ENCODE results near the gene ZNF511. TPM values are rescaled to one million over a fixed set of nuclear protein-coding genes. Genes with fewer than 3 reads are reported as not detected.
"Not testable (repeated sequence)": the region's sequence is repeated elsewhere in the genome, so short reads cannot be mapped to it uniquely, and the experiment has no call there.

Gene ZNF511
- total and polyA plus RNA-seq, 10 donors: 26.3 to 50.6 (median 30.5) TPM

- intact Hi-C loops (cut with DNase I; ENCODE audit: low total_unique reads): no loop called here
- DNase-seq: no peak
- H3K4me3 ChIP-seq: no peak overlapping the region
- peaks cover 0 to 28% (median 14%) of the 10 kb centered on the region in 7 donors for H3K27me3 ChIP-seq (replicated peaks in 1 of 7)
- 72 to 90% (median 85%) methylated on average over 7 to 9 of the region's 9 CpGs for WGBS, 5 donors
- H3K36me3 ChIP-seq: peaks cover 0 to 22% (median 19%) of the 10 kb centered on the region in 6 donors
- H3K9me3 ChIP-seq: peaks cover 0 to 6% (median 4%) of the 10 kb centered on the region in 8 donors
- TF ChIP-seq POLR2A (IDR thresholded peaks at IDR 0.05) (no peak), POLR2AphosphoS5 (IDR thresholded peaks at IDR 0.05) (no peak), CTCF (IDR thresholded peaks at IDR 0.05 in 8 of 11, conservative IDR thresholded peaks at IDR 0.05 in 3 of 11) (no peak)
- no peak overlapping the region for H3K27ac ChIP-seq
- H3K4me1 ChIP-seq: peaks cover 0 to 15% (median 11%) of the 10 kb centered on the region in 6 donors
Measured at GRCh38 chr10:133316266-133316665, 7.6 kb downstream of the ZNF511 start.

GRCh38 chr10:133316732-133317131 is 8.0 kb downstream of the ZNF511 start:
- H3K4me3 ChIP-seq: no peak overlapping the region
- intact Hi-C loops (cut with DNase I; ENCODE audit: low total_unique reads): no loop called here

GRCh38 chr10:133318494-133319127 is 9.9 kb downstream of the ZNF511 start:
- TF ChIP-seq POLR2AphosphoS5 (IDR thresholded peaks at IDR 0.05) (peak in 2 of 3 donors; percentile 12 to 67), POLR2A (IDR thresholded peaks at IDR 0.05) (no peak), CTCF (IDR thresholded peaks at IDR 0.05 in 8 of 11, conservative IDR thresholded peaks at IDR 0.05 in 3 of 11) (peak; percentile 53 to 91 (median 73))
- intact Hi-C loops (cut with DNase I; ENCODE audit: low total_unique reads): no loop called here
- 8 to 39% (median 9%) methylated on average over 11 to 51 of the region's 51 CpGs for whole genome bisulfite sequencing, 5 donors
- DNase-seq: peak; percentile 93
- Histone ChIP-seq H3K4me1 (peaks cover 0 to 15% (median 11%) of the 10 kb centered on the region in 6 donors), H3K4me3 (peak overlapping the region in 7 of 8 donors; percentile 2 to 63 (median 17)), H3K36me3 (no peaks in the 10 kb centered on the region), H3K27me3 (replicated peaks in 1 of 7) (peaks cover 0 to 32% (median 14%) of the 10 kb centered on the region in 7 donors), H3K9me3 (peaks cover 0 to 8% (median 5%) of the 10 kb centered on the region in 8 donors), H3K27ac (no peak overlapping the region)

More at GRCh38 chr10:133316732-133317131, 8.0 kb downstream of the ZNF511 start:
- no peak for DNase-seq
- Histone ChIP-seq H3K9me3 (peaks cover 0 to 8% (median 5%) of the 10 kb centered on the region in 8 donors), H3K4me1 (peaks cover 0 to 15% (median 11%) of the 10 kb centered on the region in 6 donors), H3K27me3 (replicated peaks in 1 of 7) (peaks cover 0 to 28% (median 14%) of the 10 kb centered on the region in 7 donors), H3K36me3 (peaks cover 0 to 17% (median 15%) of the 10 kb centered on the region in 6 donors), H3K27ac (no peak overlapping the region)
- TF ChIP-seq POLR2A (IDR thresholded peaks at IDR 0.05) (no peak), CTCF (IDR thresholded peaks at IDR 0.05 in 8 of 11, conservative IDR thresholded peaks at IDR 0.05 in 3 of 11) (no peak), POLR2AphosphoS5 (IDR thresholded peaks at IDR 0.05) (no peak)
- 77 to 92% (median 89%) methylated on average over 5 to 7 of the region's 7 CpGs for WGBS, 5 donors

GRCh38 chr10:133320852-133321422 is 12.2 kb downstream of the ZNF511 start:
- intact Hi-C loops (cut with DNase I; ENCODE audit: low total_unique reads); H3K36me3 ChIP-seq; H3K9me3 ChIP-seq; H3K4me3 ChIP-seq; DNase-seq; H3K27ac ChIP-seq: not testable (repeated sequence)
- Histone ChIP-seq H3K4me1 (peaks cover 5 to 30% (median 24%) of the 10 kb centered on the region in 6 donors), H3K27me3 (replicated peaks in 1 of 7) (peaks cover under 1 to 55% (median 28%) of the 10 kb centered on the region in 7 donors)
- 92 to 97% (median 95%) methylated on average over 6 of the region's 6 CpGs for WGBS, 5 donors

GRCh38 chr10:133322064-133322709 is 13.5 kb downstream of the ZNF511 start:
- 70 to 86% (median 80%) methylated on average over 8 to 12 of the region's 14 CpGs for WGBS, 5 donors
- not testable (repeated sequence) for H3K4me3 ChIP-seq

More at GRCh38 chr10:133322064-133322709, 13.5 kb downstream of the ZNF511 start:
- intact Hi-C loops (cut with DNase I; ENCODE audit: low total_unique reads); H3K9me3 ChIP-seq; H3K27ac ChIP-seq; DNase-seq; H3K36me3 ChIP-seq: not testable (repeated sequence)
- peaks cover 3 to 68% (median 40%) of the 10 kb centered on the region in 7 donors for H3K27me3 ChIP-seq (replicated peaks in 1 of 7)
- peaks cover 7 to 36% (median 29%) of the 10 kb centered on the region in 6 donors for H3K4me1 ChIP-seq
